DOHH2 (cell line): ENCODE measurements around the gene ARNT2.
A peak's percentile ranks its signal among the peaks of the same experiment; 100 is the strongest.

Source experiments
- EZH2phosphoT487 ChIP-seq: fragments of 200-600 bp; sonication (generic); IDR thresholded peaks from 2 replicates; pipeline ENCODE4 v1.6.1; 2017; ENCODE audit warnings: borderline replicate concordance, mild to moderate bottlenecking, antibody characterized with exemption, low read length, moderate library complexity, mixed read lengths
- TF ChIP-seq, protein P1 (sequence below): fragments of 200-600 bp; sonication (generic); IDR thresholded peaks from one replicate; pipeline ENCODE4 v1.5.1; 2014; ENCODE audit warnings: antibody characterized with exemption, mild to moderate bottlenecking, low read depth, low read length; ENCODE audit not compliant: poor library complexity, severe bottlenecking

DNA sequence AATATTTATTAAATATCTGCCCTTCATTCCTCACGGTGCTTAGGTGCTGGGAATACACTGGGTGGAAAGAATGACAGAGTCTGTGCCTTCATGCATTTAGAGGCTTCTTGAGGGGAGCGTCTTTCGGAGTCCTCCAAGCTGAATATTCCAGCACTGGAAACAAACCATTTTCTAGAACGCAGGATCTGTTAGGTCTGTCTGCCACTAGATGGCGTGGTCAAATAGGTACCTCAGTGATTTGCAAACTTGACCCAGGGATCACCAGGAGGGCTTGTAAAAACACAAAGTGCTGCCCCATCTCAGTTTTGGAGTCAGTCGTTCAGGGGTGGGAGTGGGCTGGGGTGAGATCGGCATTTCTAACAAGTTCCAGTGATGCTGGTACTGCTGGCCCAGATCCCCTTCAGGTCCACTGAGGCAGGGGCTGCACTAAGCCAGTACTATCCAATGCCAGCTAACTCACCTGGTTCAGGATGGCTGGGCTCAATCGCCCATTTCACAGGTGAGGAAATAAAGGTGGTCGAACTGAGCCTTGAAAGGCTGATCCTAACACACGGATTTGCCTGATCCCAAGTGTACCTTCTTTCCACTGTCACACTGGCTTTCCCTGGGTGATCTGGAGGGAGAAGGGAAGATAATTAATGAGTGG lies 14.8 kb downstream of the ARNT2 start:
- TF ChIP-seq, protein P1, sequence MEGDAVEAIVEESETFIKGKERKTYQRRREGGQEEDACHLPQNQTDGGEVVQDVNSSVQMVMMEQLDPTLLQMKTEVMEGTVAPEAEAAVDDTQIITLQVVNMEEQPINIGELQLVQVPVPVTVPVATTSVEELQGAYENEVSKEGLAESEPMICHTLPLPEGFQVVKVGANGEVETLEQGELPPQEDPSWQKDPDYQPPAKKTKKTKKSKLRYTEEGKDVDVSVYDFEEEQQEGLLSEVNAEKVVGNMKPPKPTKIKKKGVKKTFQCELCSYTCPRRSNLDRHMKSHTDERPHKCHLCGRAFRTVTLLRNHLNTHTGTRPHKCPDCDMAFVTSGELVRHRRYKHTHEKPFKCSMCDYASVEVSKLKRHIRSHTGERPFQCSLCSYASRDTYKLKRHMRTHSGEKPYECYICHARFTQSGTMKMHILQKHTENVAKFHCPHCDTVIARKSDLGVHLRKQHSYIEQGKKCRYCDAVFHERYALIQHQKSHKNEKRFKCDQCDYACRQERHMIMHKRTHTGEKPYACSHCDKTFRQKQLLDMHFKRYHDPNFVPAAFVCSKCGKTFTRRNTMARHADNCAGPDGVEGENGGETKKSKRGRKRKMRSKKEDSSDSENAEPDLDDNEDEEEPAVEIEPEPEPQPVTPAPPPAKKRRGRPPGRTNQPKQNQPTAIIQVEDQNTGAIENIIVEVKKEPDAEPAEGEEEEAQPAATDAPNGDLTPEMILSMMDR, result peak; percentile 71
- no peak for TF ChIP-seq EZH2phosphoT487
